ENCODE data around the gene TM4SF1.
"Not testable (repeated sequence)": the region's sequence is repeated elsewhere in the genome, so short reads cannot be mapped to it uniquely, and the experiment has no call there.

The TM4SF1 gene

GRCh38 chr3:149352556-149352955, 24.9 kb downstream of the TM4SF1 start:
- DNase-seq (ENCODE audit: low read depth in 4 of 4, low spot score in 1 of 4): peak in 1 of 4 experiments; percentile 9

- no peak for DNase-seq (ENCODE audit: low read depth in 4 of 4, low spot score in 1 of 4)
These were observed 33.5 kb downstream of the TM4SF1 start for GRCh38 chr3:149343951-149344350.

- DNase-seq (ENCODE audit: low read depth in 4 of 4, low spot score in 1 of 4): no peak
These were observed 34.8 kb downstream of the TM4SF1 start for GRCh38 chr3:149342413-149343380.

GRCh38 chr3:149340310-149340933, 37.0 kb downstream of the TM4SF1 start:
- DNase-seq (ENCODE audit: low read depth in 4 of 4, low spot score in 1 of 4): no peak

GRCh38 chr3:149339931-149340309, 37.5 kb downstream of the TM4SF1 start:
- DNase-seq (ENCODE audit: low read depth in 4 of 4, low spot score in 1 of 4): no peak

- DNase-seq (ENCODE audit: low read depth in 4 of 4, low spot score in 1 of 4): not testable (repeated sequence)
These were observed 40.0 kb downstream of the TM4SF1 start for GRCh38 chr3:149337486-149337885.

- no peak for DNase-seq (ENCODE audit: low read depth in 4 of 4, low spot score in 1 of 4)
These were observed 40.5 kb downstream of the TM4SF1 start for GRCh38 chr3:149336925-149337324.

- DNase-seq (ENCODE audit: low read depth in 4 of 4, low spot score in 1 of 4): no peak
These were observed 44.1 kb downstream of the TM4SF1 start, which contains the start of gene TM4SF18 for GRCh38 chr3:149333176-149333859. TSS of gene TM4SF18 (minus strand) at chr3:149333636. CDS start at chr3:149333382, 254 bp downstream.

GRCh38 chr3:149332771-149333170, 44.7 kb downstream of the TM4SF1 start:
- no peak for DNase-seq (ENCODE audit: low read depth in 4 of 4, low spot score in 1 of 4)

GRCh38 chr3:149332227-149332765, 45.2 kb downstream of the TM4SF1 start:
- no peak for DNase-seq (ENCODE audit: low read depth in 4 of 4, low spot score in 1 of 4)

- no peak for DNase-seq (ENCODE audit: low read depth in 4 of 4, low spot score in 1 of 4)
These were observed 46.1 kb downstream of the TM4SF1 start for GRCh38 chr3:149331396-149331795.

- DNase-seq (ENCODE audit: low read depth in 4 of 4, low spot score in 1 of 4): no peak
These were observed 46.7 kb downstream of the TM4SF1 start for GRCh38 chr3:149330609-149331331.

GRCh38 chr3:149327156-149327555, 50.3 kb downstream of the TM4SF1 start:
- DNase-seq (ENCODE audit: low read depth in 4 of 4, low spot score in 1 of 4): no peak

- DNase-seq (ENCODE audit: low read depth in 4 of 4, low spot score in 1 of 4): no peak
These were observed 51.9 kb downstream of the TM4SF1 start for GRCh38 chr3:149325581-149325980.

- no peak for DNase-seq (ENCODE audit: low read depth in 4 of 4, low spot score in 1 of 4)
These were observed 53.1 kb downstream of the TM4SF1 start for GRCh38 chr3:149324332-149324731.

- no peak for DNase-seq (ENCODE audit: low read depth in 4 of 4, low spot score in 1 of 4)
These were observed 55.8 kb downstream of the TM4SF1 start for GRCh38 chr3:149321640-149322039.

GRCh38 chr3:149321136-149321535, 56.3 kb downstream of the TM4SF1 start:
- no peak for DNase-seq (ENCODE audit: low read depth in 4 of 4, low spot score in 1 of 4)

GRCh38 chr3:149319750-149320149, 57.7 kb downstream of the TM4SF1 start:
- no peak for DNase-seq (ENCODE audit: low read depth in 4 of 4, low spot score in 1 of 4)
